PC-9 (cell line): ENCODE results near the gene RAB11B.

ENCODE experiments used
- EZH2 ChIP-seq: fragments of 200-600 bp; sonication (generic); IDR thresholded peaks from 2 replicates; pipeline ENCODE4 v1.8.0; 2017; ENCODE audit warnings: antibody characterized with exemption, low read depth
- TF ChIP-seq, protein P1 (sequence below): fragments of 200-600 bp; sonication (generic); conservative IDR thresholded peaks from 2 replicates; pipeline ENCODE4 v1.6.1; 2017; ENCODE audit warnings: mixed run types, antibody characterized with exemption, mild to moderate bottlenecking, moderate library complexity

DNA sequence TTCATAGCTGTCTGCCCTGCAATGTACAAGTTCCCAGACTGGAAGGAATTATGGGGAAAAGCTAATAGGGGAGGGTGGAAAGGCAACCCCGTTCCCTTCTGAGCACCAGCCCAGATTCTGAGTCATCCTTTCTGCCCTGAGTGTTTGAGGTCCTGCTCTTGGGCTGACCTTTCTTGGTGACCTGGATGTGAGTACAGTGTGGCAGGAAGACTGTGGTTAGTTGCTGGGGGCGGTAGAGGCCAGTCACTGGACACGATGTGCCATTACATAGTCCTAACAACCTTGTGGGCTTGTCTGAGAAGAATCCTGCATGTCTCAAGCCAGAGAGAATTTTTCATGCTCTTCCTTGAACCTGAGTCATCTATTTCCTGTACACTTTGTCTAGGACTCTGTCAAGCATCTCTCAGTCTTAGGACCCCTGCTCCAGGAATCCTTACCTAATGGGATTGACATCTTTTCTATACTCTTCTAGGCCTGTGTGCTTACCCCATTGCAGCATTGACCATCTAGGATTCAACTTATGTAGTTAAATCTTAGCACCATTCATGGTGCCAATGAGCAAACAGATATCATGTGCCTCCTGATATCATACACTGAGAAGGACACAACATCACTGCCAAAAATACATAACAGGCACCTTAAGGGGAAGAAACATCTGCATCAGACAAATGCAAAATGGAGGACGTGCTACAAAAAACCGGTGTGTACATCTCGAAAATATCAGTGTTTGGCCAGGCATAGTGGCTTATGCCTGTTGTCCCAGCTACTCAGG lies 34.3 kb upstream of the RAB11B start:
- TF ChIP-seq, protein P1, sequence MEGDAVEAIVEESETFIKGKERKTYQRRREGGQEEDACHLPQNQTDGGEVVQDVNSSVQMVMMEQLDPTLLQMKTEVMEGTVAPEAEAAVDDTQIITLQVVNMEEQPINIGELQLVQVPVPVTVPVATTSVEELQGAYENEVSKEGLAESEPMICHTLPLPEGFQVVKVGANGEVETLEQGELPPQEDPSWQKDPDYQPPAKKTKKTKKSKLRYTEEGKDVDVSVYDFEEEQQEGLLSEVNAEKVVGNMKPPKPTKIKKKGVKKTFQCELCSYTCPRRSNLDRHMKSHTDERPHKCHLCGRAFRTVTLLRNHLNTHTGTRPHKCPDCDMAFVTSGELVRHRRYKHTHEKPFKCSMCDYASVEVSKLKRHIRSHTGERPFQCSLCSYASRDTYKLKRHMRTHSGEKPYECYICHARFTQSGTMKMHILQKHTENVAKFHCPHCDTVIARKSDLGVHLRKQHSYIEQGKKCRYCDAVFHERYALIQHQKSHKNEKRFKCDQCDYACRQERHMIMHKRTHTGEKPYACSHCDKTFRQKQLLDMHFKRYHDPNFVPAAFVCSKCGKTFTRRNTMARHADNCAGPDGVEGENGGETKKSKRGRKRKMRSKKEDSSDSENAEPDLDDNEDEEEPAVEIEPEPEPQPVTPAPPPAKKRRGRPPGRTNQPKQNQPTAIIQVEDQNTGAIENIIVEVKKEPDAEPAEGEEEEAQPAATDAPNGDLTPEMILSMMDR: 0 out of 2 replicates have a peak, but pooled peaks have one; percentile 14
- TF ChIP-seq EZH2: no peak
